H1 (cell line): Measurements from ENCODE around the gene NEURL2. TPM values are rescaled to one million over a fixed set of nuclear protein-coding genes. Genes with fewer than 3 reads are reported as not detected.
A peak's percentile ranks its signal among the peaks of the same experiment; 100 is the strongest.

Experiments used
- CBX8 ChIP-seq: fragments of 300-800, 300-1000 bp; sonication (generic); IDR thresholded peaks from 2 replicates; pipeline ENCODE4 v1.7.1; 2016; ENCODE audit warnings: low read depth, low read length, borderline replicate concordance
- CHD2 ChIP-seq: IDR thresholded peaks from 2 replicates; pipeline ENCODE4 v1.6.1; 2012; ENCODE audit warnings: low read length, improper control_type of control experiment
- HDAC2 ChIP-seq, 2 experiments: fragments of 300-600 bp in 1 of 2; sonication (generic) in 1 of 2; IDR thresholded peaks; 2 replicates each; pipeline ENCODE4 v1.6.1; 2011 to 2012; ENCODE audit warnings: low read depth in 2 of 2, low read length in 2 of 2, mild to moderate bottlenecking in 2 of 2, moderate library complexity in 2 of 2, borderline replicate concordance in 1 of 2, inconsistent platforms in 1 of 2
- HDAC6 ChIP-seq: IDR thresholded peaks from one replicate; pipeline ENCODE4 v1.7.1; 2012; ENCODE audit warnings: low read depth, mild to moderate bottlenecking, inconsistent platforms, low read length, moderate library complexity
- JUN ChIP-seq: IDR thresholded peaks from 2 replicates; pipeline ENCODE4 v1.6.1; 2011; ENCODE audit warnings: low read depth, mild to moderate bottlenecking, improper control_type of control experiment, low read length
- KDM5A ChIP-seq: fragments of 200-600 bp; IDR thresholded peaks from 2 replicates; pipeline ENCODE4 v1.7.1; 2012; ENCODE audit warnings: mild to moderate bottlenecking, low read length, inconsistent platforms, mixed read lengths
- NRF1 ChIP-seq: IDR thresholded peaks from 2 replicates; pipeline ENCODE4 v1.6.1; 2011; ENCODE audit warnings: mild to moderate bottlenecking, low read depth, low read length, improper control_type of control experiment
- PHF8 ChIP-seq: fragments of 200-600 bp; sonication (generic); conservative IDR thresholded peaks from 2 replicates; pipeline ENCODE4 v1.7.1; 2012; ENCODE audit warnings: low read depth, mild to moderate bottlenecking, inconsistent platforms, low read length, moderate library complexity
- POLR2A ChIP-seq, 2 experiments: IDR thresholded peaks; 1 replicate in 1 of 2; 2 replicates in 1 of 2; pipeline ENCODE4 v1.6.1; 2011; ENCODE audit warnings: low read depth in 2 of 2, low read length in 2 of 2, mild to moderate bottlenecking in 2 of 2; ENCODE audit errors: control extremely low read depth in 1 of 2
- RBBP5 ChIP-seq: IDR thresholded peaks from 2 replicates; pipeline ENCODE4 v1.7.1; 2012; ENCODE audit warnings: low read depth, mild to moderate bottlenecking, inconsistent platforms, low read length, moderate library complexity, borderline replicate concordance
- SAP30 ChIP-seq: fragments of 300-600 bp; sonication (generic); IDR thresholded peaks from 2 replicates; pipeline ENCODE4 v1.7.1; 2012; ENCODE audit warnings: low read length, moderate library complexity, mild to moderate bottlenecking, inconsistent platforms; ENCODE audit not compliant: insufficient read depth, insufficient replicate concordance
- SIN3A ChIP-seq, 2 experiments: IDR thresholded peaks in 1 of 2; conservative IDR thresholded peaks in 1 of 2; 2 replicates each; pipeline ENCODE4 v1.6.1; 2011 to 2012; ENCODE audit warnings: low read length in 2 of 2, improper control_type of control experiment in 1 of 2, low read depth in 1 of 2, mild to moderate bottlenecking in 1 of 2
- SIX5 ChIP-seq: IDR thresholded peaks from 2 replicates; pipeline ENCODE4 v1.6.1; 2011; ENCODE audit warnings: mild to moderate bottlenecking, low read depth, low read length
- SP4 ChIP-seq: IDR thresholded peaks from 2 replicates; pipeline ENCODE4 v1.6.1; 2012; ENCODE audit warnings: low read length, inconsistent platforms
- TBP ChIP-seq: IDR thresholded peaks from 2 replicates; pipeline ENCODE4 v1.6.1; 2011; ENCODE audit warnings: low read depth, low read length, improper control_type of control experiment
- YY1 ChIP-seq: IDR thresholded peaks from 2 replicates; pipeline ENCODE4 v1.6.1; 2011; ENCODE audit warnings: low read depth, mild to moderate bottlenecking, low read length
- polyA plus RNA-seq, 7 experiments: library from polyadenylated mRNA; depleted of rRNA in 3 of 7; stranded (reverse) in 5 of 7; unstranded in 2 of 7; fragments of >200 nt in 5 of 7; fragments of 200-250 nt in 2 of 7; gene quantifications; 1 replicate in 5 of 7; 2 replicates in 1 of 7; 4 replicates in 1 of 7; pipeline versions ENCODE4 v1.2.1 to v1.2.3, GENCODE V29; 2011 to 2013; ENCODE audit warnings: missing spikeins in 2 of 7, mixed read lengths in 2 of 7
- total RNA-seq: library from RNA; stranded (reverse); fragmentation: NEBNext Ultra II Directional; extraction: Animal tissue kit (Norgen Biotek cat#: 25700); gene quantifications from 2 replicates; pipeline ENCODE4 v1.2.1, GENCODE V29; 2021
- TF ChIP-seq, protein P1 (sequence below): IDR thresholded peaks from 2 replicates; pipeline ENCODE4 v1.6.1; 2012; ENCODE audit warnings: low read length, inconsistent platforms
- TF ChIP-seq, protein P2 (sequence below), 3 experiments: IDR thresholded peaks; 1 replicate in 2 of 3; 2 replicates in 1 of 3; pipeline versions ENCODE4 v1.5.1 to v1.6.1; 2011; ENCODE audit warnings: low read length in 3 of 3, mild to moderate bottlenecking in 3 of 3, inconsistent platforms in 2 of 3, low read depth in 1 of 3, moderate library complexity in 1 of 3; ENCODE audit not compliant: insufficient read depth in 1 of 3; ENCODE audit errors: control extremely low read depth in 1 of 3
- TF ChIP-seq, protein P3 (sequence below): IDR thresholded peaks from 2 replicates; pipeline ENCODE4 v1.6.1; 2012; ENCODE audit warnings: inconsistent platforms

Gene NEURL2
- total and polyA plus RNA-seq, 2 of the 8 experiments (the other 6 are each of a cell fraction or from before 2014, with no cell fraction given): 6.9 TPM

DNA sequence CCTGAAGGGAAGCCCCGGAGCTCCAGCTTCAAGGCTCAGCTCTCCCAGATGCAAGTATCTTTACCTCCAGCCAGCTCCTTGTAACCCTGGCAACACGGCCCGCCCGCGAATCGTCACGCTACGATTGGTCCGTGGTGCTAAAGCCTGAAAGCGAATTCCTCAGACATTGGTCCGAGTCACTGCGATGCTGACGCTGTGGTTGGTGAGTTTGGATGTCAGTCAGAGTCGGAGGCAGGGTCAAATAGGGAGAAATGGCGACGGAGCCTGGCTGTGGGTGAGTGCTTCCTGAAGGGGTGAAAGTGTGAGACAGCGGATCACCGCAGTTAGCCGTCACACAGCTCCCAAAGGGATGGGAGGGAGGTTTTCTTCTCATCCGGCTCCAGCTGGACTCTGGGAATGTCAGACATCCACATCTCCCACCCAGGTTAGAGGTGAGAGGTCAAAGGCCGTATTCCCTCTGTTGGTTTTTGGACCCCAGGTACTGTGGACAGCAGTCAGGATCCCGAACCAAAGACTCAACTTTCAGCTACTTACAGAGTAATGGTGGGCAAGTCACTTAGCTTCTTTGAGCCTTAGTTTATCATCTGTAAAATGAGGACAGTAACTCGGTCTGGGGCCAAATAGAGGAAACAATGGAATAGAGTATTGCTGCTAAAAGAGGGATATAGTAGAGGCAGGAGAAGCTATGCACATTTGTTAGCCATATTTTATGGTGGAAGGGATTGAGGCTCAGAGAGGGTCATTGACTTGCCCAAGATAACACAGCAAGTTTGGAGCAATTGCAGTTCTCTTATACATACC lies 9.8 kb downstream of the NEURL2 start, which contains the start of gene ZSWIM1 (continued):
- no peak for TF ChIP-seq CBX8
- no peak for TF ChIP-seq JUN
- TF ChIP-seq POLR2A (IDR thresholded peaks at IDR 0.05; ENCODE audit: control extremely low read depth in 1 of 2, low read depth in 2 of 2, low read length in 2 of 2): peak; percentile 61 to 88
- TF ChIP-seq, protein P1, sequence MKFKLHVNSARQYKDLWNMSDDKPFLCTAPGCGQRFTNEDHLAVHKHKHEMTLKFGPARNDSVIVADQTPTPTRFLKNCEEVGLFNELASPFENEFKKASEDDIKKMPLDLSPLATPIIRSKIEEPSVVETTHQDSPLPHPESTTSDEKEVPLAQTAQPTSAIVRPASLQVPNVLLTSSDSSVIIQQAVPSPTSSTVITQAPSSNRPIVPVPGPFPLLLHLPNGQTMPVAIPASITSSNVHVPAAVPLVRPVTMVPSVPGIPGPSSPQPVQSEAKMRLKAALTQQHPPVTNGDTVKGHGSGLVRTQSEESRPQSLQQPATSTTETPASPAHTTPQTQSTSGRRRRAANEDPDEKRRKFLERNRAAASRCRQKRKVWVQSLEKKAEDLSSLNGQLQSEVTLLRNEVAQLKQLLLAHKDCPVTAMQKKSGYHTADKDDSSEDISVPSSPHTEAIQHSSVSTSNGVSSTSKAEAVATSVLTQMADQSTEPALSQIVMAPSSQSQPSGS: no peak
- TF ChIP-seq, protein P2, sequence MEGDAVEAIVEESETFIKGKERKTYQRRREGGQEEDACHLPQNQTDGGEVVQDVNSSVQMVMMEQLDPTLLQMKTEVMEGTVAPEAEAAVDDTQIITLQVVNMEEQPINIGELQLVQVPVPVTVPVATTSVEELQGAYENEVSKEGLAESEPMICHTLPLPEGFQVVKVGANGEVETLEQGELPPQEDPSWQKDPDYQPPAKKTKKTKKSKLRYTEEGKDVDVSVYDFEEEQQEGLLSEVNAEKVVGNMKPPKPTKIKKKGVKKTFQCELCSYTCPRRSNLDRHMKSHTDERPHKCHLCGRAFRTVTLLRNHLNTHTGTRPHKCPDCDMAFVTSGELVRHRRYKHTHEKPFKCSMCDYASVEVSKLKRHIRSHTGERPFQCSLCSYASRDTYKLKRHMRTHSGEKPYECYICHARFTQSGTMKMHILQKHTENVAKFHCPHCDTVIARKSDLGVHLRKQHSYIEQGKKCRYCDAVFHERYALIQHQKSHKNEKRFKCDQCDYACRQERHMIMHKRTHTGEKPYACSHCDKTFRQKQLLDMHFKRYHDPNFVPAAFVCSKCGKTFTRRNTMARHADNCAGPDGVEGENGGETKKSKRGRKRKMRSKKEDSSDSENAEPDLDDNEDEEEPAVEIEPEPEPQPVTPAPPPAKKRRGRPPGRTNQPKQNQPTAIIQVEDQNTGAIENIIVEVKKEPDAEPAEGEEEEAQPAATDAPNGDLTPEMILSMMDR (IDR thresholded peaks at IDR 0.05; ENCODE audit: control extremely low read depth in 1 of 3, insufficient read depth in 1 of 3, low read depth in 1 of 3, low read length in 3 of 3): no peak
- TF ChIP-seq CHD2: peak; percentile 96
- TF ChIP-seq SP4: no peak
- no peak for TF ChIP-seq RBBP5
- TF ChIP-seq HDAC2 (IDR thresholded peaks at IDR 0.05; ENCODE audit: borderline replicate concordance in 1 of 2, low read depth in 2 of 2, low read length in 2 of 2): peak in 1 of 2 experiments; percentile 69; a peak in 1 of 4 replicates
- no peak for TF ChIP-seq SIX5
- TF ChIP-seq TBP: peak; percentile 80
- peak; percentile 61 for TF ChIP-seq SAP30
- peak; percentile 94 for TF ChIP-seq YY1
- TF ChIP-seq KDM5A: peak; percentile 78
- TF ChIP-seq SIN3A (conservative IDR thresholded peaks at IDR 0.05 in 1 of 2, IDR thresholded peaks at IDR 0.05 in 1 of 2; ENCODE audit: low read depth in 1 of 2, low read length in 2 of 2): peak; percentile 83; a peak in 2 of 4 replicates
- no peak for TF ChIP-seq NRF1
- TF ChIP-seq, protein P3, sequence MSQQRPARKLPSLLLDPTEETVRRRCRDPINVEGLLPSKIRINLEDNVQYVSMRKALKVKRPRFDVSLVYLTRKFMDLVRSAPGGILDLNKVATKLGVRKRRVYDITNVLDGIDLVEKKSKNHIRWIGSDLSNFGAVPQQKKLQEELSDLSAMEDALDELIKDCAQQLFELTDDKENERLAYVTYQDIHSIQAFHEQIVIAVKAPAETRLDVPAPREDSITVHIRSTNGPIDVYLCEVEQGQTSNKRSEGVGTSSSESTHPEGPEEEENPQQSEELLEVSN: no peak
- TF ChIP-seq HDAC6: no peak
- TF ChIP-seq PHF8: peak; percentile 79
